Mucosa of stomach (tissue), 1 donor: ENCODE measurements around the gene KDELR1.

Experiments used
- H3K27me3 ChIP-seq: one replicate; pipeline ENCODE4 v1.7.0; 2013; ENCODE audit warnings: mild to moderate bottlenecking, low read length; ENCODE audit not compliant: control insufficient read depth, insufficient read depth
- H3K36me3 ChIP-seq: one replicate; pipeline ENCODE4 v1.7.0; 2013; ENCODE audit warnings: low read length; ENCODE audit not compliant: control insufficient read depth, insufficient read depth
- H3K4me1 ChIP-seq: one replicate; pipeline ENCODE4 v1.7.0; 2013; ENCODE audit warnings: mild to moderate bottlenecking, low read length; ENCODE audit not compliant: control insufficient read depth, insufficient read depth
- H3K4me3 ChIP-seq: one replicate; pipeline ENCODE4 v1.7.0; 2013; ENCODE audit warnings: low read length
- H3K9ac ChIP-seq: one replicate; pipeline ENCODE4 v1.7.0; 2013; ENCODE audit warnings: mild to moderate bottlenecking, low read length, moderate library complexity
- H3K9me3 ChIP-seq: one replicate; pipeline ENCODE4 v1.7.0; 2013; ENCODE audit warnings: mild to moderate bottlenecking, low read length, moderate library complexity; ENCODE audit not compliant: control insufficient read depth
- donor health status: Pancreatic carcinoma.

KDELR1 gene

GRCh38 chr19:48391100-48392005 is at the start of gene KDELR1:
KDELR1 (minus strand) TSS chr19:48391551; CDS start chr19:48391358, 193 bp downstream.
- Histone ChIP-seq H3K9ac (peak within 1 kb of the TSS; percentile 100), H3K36me3 (no peaks in the 10 kb centered on the region), H3K4me1 (peaks cover 7% of the 10 kb centered on the region)

GRCh38 chr19:48436586-48436985 is 45.2 kb upstream of the KDELR1 start:
- Histone ChIP-seq H3K9ac (no peak overlapping the region), H3K36me3 (no peaks in the 10 kb centered on the region), H3K4me1 (no peaks in the 10 kb centered on the region), H3K9me3 (no peaks in the 10 kb centered on the region), H3K4me3 (no peak overlapping the region), H3K27me3 (peaks cover 17% of the 10 kb centered on the region)

More at GRCh38 chr19:48391100-48392005, at the start of gene KDELR1:
- Histone ChIP-seq H3K4me3 (peak within 1 kb of the TSS; percentile 100), H3K9me3 (no peaks in the 10 kb centered on the region), H3K27me3 (peaks cover 47% of the 10 kb centered on the region)

- Histone ChIP-seq H3K27me3 (peaks cover 9% of the 10 kb centered on the region), H3K36me3 (no peaks in the 10 kb centered on the region), H3K4me3 (no peak overlapping the region), H3K9me3 (no peaks in the 10 kb centered on the region), H3K4me1 (no peaks in the 10 kb centered on the region), H3K9ac (no peak overlapping the region)
These were observed 42.0 kb upstream of the KDELR1 start for GRCh38 chr19:48433337-48433736.

- Histone ChIP-seq H3K36me3 (no peaks in the 10 kb centered on the region), H3K27me3 (no peaks in the 10 kb centered on the region), H3K9me3 (no peaks in the 10 kb centered on the region), H3K9ac (no peak overlapping the region), H3K4me1 (no peaks in the 10 kb centered on the region), H3K4me3 (no peak overlapping the region)
These were observed 37.3 kb upstream of the KDELR1 start for GRCh38 chr19:48428670-48429069.

GRCh38 chr19:48424694-48425219 is 33.4 kb upstream of the KDELR1 start:
- Histone ChIP-seq H3K4me1 (no peaks in the 10 kb centered on the region), H3K4me3 (no peak overlapping the region), H3K27me3 (peaks cover 3% of the 10 kb centered on the region), H3K9me3 (no peaks in the 10 kb centered on the region), H3K9ac (no peak overlapping the region), H3K36me3 (no peaks in the 10 kb centered on the region)

GRCh38 chr19:48421548-48421947 is 30.2 kb upstream of the KDELR1 start:
- Histone ChIP-seq H3K36me3 (no peaks in the 10 kb centered on the region), H3K4me3 (no peak overlapping the region), H3K27me3 (peaks cover 3% of the 10 kb centered on the region), H3K4me1 (no peaks in the 10 kb centered on the region), H3K9me3 (no peaks in the 10 kb centered on the region), H3K9ac (no peak overlapping the region)

- Histone ChIP-seq H3K4me3 (no peak overlapping the region), H3K9me3 (no peaks in the 10 kb centered on the region), H3K27me3 (peaks cover 19% of the 10 kb centered on the region), H3K36me3 (no peaks in the 10 kb centered on the region), H3K9ac (no peak overlapping the region), H3K4me1 (no peaks in the 10 kb centered on the region)
These were observed 28.0 kb upstream of the KDELR1 start for GRCh38 chr19:48419158-48419920.

GRCh38 chr19:48418317-48419064 is 27.1 kb upstream of the KDELR1 start:
- H3K36me3 ChIP-seq = no peaks in the 10 kb centered on the region
- H3K27me3 ChIP-seq = peaks cover 21% of the 10 kb centered on the region
- H3K9ac ChIP-seq = no peak overlapping the region
- H3K4me3 ChIP-seq = no peak overlapping the region
- H3K4me1 ChIP-seq = no peaks in the 10 kb centered on the region
- no peaks in the 10 kb centered on the region for H3K9me3 ChIP-seq

- Histone ChIP-seq H3K9ac (no peak overlapping the region), H3K4me1 (no peaks in the 10 kb centered on the region), H3K9me3 (no peaks in the 10 kb centered on the region), H3K27me3 (peaks cover 21% of the 10 kb centered on the region), H3K36me3 (no peaks in the 10 kb centered on the region), H3K4me3 (no peak overlapping the region)
These were observed 26.1 kb upstream of the KDELR1 start for GRCh38 chr19:48417421-48417820.

- Histone ChIP-seq H3K27me3 (peaks cover 17% of the 10 kb centered on the region), H3K9me3 (no peaks in the 10 kb centered on the region), H3K9ac (no peak overlapping the region), H3K36me3 (no peaks in the 10 kb centered on the region), H3K4me3 (no peak overlapping the region), H3K4me1 (no peaks in the 10 kb centered on the region)
These were observed 24.5 kb upstream of the KDELR1 start for GRCh38 chr19:48415806-48416221.

- Histone ChIP-seq H3K4me3 (no peak overlapping the region), H3K9ac (no peak overlapping the region), H3K4me1 (no peaks in the 10 kb centered on the region), H3K9me3 (no peaks in the 10 kb centered on the region), H3K36me3 (no peaks in the 10 kb centered on the region), H3K27me3 (peaks cover 17% of the 10 kb centered on the region)
These were observed 24.0 kb upstream of the KDELR1 start for GRCh38 chr19:48415395-48415794.
